ENCODE measurements around the gene FKBP6. TPM values are rescaled to one million over a fixed set of nuclear protein-coding genes. Genes with fewer than 3 reads are reported as not detected.
A peak's percentile ranks its signal among the peaks of the same experiment; 100 is the strongest.

FKBP6 gene
- total and polyA plus RNA-seq, 9 of the 15 experiments (the other 6 are each of a cell fraction or from before 2014, with no cell fraction given) = not detected

DNA sequence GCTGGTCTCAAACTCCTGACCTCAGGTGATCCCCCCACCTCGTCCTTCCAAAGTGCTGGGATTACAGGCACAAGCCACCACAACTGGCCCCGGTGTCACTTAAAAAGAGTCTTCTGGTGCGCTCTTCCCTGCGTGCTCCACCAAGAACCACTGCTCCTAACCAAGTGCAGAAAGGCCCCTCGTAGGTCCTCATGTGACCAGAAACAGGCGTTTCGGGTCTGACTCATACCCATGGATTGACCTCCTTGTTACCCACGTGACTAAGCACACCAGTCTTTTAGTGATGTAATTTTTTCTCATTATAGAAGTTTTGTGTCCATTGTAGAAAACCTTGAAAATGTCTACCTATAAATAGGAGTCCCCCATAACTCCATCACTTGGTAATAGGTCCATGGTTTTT is 13.9 kb downstream of the FKBP6 start (continued):
- TF ChIP-seq NR2C2 (CRISPR knock-in tag; IDR thresholded peaks at IDR 0.05) (no peak), NR2C2 (tag; IDR thresholded peaks at IDR 0.05) (peak; percentile 73), E2F3 (CRISPR knock-in tag; IDR thresholded peaks at IDR 0.05) (no peak), TCF7L2 (IDR thresholded peaks at IDR 0.05; ENCODE audit: low read depth, low read length) (no peak), RBM17 (IDR thresholded peaks at IDR 0.05; ENCODE audit: borderline replicate concordance, low read depth, low read length) (no peak), SRSF7 (optimal IDR thresholded peaks at IDR 0.05; ENCODE audit: low read depth, low read length) (no peak), ZNF830 (CRISPR knock-in tag; IDR thresholded peaks at IDR 0.05) (no peak), ZNF77 (CRISPR knock-in tag; IDR thresholded peaks at IDR 0.05) (no peak), CHD2 (IDR thresholded peaks at IDR 0.05; ENCODE audit: low read depth, low read length) (no peak), SAFB2 (IDR thresholded peaks at IDR 0.05; ENCODE audit: borderline replicate concordance, low read depth, low read length, severe bottlenecking) (no peak), ZNF354B (CRISPR knock-in tag; IDR thresholded peaks at IDR 0.05) (no peak), TAF1 (IDR thresholded peaks at IDR 0.05; ENCODE audit: control insufficient read depth, extremely low read depth, insufficient read depth, low read length, severe bottlenecking) (no peak), ZNF780A (CRISPR knock-in tag; IDR thresholded peaks at IDR 0.05) (no peak), ETV6 (IDR thresholded peaks at IDR 0.05; ENCODE audit: borderline replicate concordance in 1 of 2, low read depth in 2 of 2, low read length in 1 of 2) (no peak), ETV6 (CRISPR knock-in tag; IDR thresholded peaks at IDR 0.05; ENCODE audit: borderline replicate concordance) (no peak), ZNF324 (CRISPR knock-in tag; IDR thresholded peaks at IDR 0.05) (no peak), KAT7 (CRISPR knock-in tag; IDR thresholded peaks at IDR 0.05; ENCODE audit: borderline replicate concordance) (no peak), ZFP1 (CRISPR knock-in tag; IDR thresholded peaks at IDR 0.05) (no peak), SMAD1 (IDR thresholded peaks at IDR 0.05; ENCODE audit: low read depth, low read length, partially characterized antibody) (no peak), ZNF143 (CRISPR knock-in tag; IDR thresholded peaks at IDR 0.05) (no peak), ZFX (CRISPR knock-in tag; IDR thresholded peaks at IDR 0.05) (no peak), GATAD2A (IDR thresholded peaks at IDR 0.05) (no peak), ELF4 (CRISPR knock-in tag; IDR thresholded peaks at IDR 0.05) (no peak), PRMT5 (CRISPR knock-in tag; IDR thresholded peaks at IDR 0.05) (no peak)
- TF ChIP-seq, protein P1, sequence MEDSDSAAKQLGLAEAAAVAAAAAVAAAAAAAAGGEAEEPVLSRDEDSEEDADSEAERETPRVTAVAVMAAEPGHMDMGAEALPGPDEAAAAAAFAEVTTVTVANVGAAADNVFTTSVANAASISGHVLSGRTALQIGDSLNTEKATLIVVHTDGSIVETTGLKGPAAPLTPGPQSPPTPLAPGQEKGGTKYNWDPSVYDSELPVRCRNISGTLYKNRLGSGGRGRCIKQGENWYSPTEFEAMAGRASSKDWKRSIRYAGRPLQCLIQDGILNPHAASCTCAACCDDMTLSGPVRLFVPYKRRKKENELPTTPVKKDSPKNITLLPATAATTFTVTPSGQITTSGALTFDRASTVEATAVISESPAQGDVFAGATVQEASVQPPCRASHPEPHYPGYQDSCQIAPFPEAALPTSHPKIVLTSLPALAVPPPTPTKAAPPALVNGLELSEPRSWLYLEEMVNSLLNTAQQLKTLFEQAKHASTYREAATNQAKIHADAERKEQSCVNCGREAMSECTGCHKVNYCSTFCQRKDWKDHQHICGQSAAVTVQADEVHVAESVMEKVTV (CRISPR knock-in tag; IDR thresholded peaks at IDR 0.05) = no peak
- TF ChIP-seq, protein P2, sequence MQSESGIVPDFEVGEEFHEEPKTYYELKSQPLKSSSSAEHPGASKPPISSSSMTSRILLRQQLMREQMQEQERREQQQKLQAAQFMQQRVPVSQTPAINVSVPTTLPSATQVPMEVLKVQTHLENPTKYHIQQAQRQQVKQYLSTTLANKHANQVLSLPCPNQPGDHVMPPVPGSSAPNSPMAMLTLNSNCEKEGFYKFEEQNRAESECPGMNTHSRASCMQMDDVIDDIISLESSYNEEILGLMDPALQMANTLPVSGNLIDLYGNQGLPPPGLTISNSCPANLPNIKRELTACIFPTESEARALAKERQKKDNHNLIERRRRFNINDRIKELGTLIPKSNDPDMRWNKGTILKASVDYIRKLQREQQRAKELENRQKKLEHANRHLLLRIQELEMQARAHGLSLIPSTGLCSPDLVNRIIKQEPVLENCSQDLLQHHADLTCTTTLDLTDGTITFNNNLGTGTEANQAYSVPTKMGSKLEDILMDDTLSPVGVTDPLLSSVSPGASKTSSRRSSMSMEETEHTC (IDR thresholded peaks at IDR 0.05) = peak; percentile 62; the same call in 1 of the 2 replicates
- TF ChIP-seq, protein P3, sequence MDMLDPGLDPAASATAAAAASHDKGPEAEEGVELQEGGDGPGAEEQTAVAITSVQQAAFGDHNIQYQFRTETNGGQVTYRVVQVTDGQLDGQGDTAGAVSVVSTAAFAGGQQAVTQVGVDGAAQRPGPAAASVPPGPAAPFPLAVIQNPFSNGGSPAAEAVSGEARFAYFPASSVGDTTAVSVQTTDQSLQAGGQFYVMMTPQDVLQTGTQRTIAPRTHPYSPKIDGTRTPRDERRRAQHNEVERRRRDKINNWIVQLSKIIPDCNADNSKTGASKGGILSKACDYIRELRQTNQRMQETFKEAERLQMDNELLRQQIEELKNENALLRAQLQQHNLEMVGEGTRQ (CRISPR knock-in tag; IDR thresholded peaks at IDR 0.05) = peak; percentile 93
- TF ChIP-seq, protein P4, sequence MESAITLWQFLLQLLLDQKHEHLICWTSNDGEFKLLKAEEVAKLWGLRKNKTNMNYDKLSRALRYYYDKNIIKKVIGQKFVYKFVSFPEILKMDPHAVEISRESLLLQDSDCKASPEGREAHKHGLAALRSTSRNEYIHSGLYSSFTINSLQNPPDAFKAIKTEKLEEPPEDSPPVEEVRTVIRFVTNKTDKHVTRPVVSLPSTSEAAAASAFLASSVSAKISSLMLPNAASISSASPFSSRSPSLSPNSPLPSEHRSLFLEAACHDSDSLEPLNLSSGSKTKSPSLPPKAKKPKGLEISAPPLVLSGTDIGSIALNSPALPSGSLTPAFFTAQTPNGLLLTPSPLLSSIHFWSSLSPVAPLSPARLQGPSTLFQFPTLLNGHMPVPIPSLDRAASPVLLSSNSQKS (CRISPR knock-in tag; IDR thresholded peaks at IDR 0.05) = no peak
